ENCODE measurements around the gene NAALADL1. TPM values are rescaled to one million over a fixed set of nuclear protein-coding genes. Genes with fewer than 3 reads are reported as not detected.
A peak's percentile ranks its signal among the peaks of the same experiment; 100 is the strongest.

Gene NAALADL1
- total RNA-seq, 2 donors from 2014 or later: 11.2 to 12.6 TPM

- Mint-ChIP-seq H3K27ac (no peak overlapping the region), H3K4me3 (no peak overlapping the region), H3K27me3 (no peaks in the 10 kb centered on the region), H3K36me3 (ENCODE audit: low read depth) (no peaks in the 10 kb centered on the region), H3K9me3 (no peaks in the 10 kb centered on the region), H3K4me1 (no peaks in the 10 kb centered on the region)
- ATAC-seq (replicated peaks): no peak
These were observed 8.5 kb upstream of the NAALADL1 start for GRCh38 chr11:65066805-65067291.

GRCh38 chr11:65066315-65066714 is 8.0 kb upstream of the NAALADL1 start:
- Mint-ChIP-seq H3K27ac (no peak overlapping the region), H3K27me3 (no peaks in the 10 kb centered on the region), H3K4me3 (no peak overlapping the region), H3K36me3 (ENCODE audit: low read depth) (no peaks in the 10 kb centered on the region), H3K4me1 (no peaks in the 10 kb centered on the region), H3K9me3 (no peaks in the 10 kb centered on the region)
- ATAC-seq (replicated peaks): no peak

- Mint-ChIP-seq H3K36me3 (ENCODE audit: low read depth) (no peaks in the 10 kb centered on the region), H3K27me3 (no peaks in the 10 kb centered on the region), H3K9me3 (no peaks in the 10 kb centered on the region), H3K27ac (no peak overlapping the region), H3K4me1 (no peaks in the 10 kb centered on the region), H3K4me3 (no peak overlapping the region)
- no peak for ATAC-seq (replicated peaks)
These were observed 7.5 kb upstream of the NAALADL1 start for GRCh38 chr11:65065851-65066250.

- Mint-ChIP-seq H3K27me3 (no peaks in the 10 kb centered on the region), H3K27ac (no peak overlapping the region), H3K36me3 (ENCODE audit: low read depth) (no peaks in the 10 kb centered on the region), H3K9me3 (no peaks in the 10 kb centered on the region), H3K4me1 (no peaks in the 10 kb centered on the region), H3K4me3 (no peak overlapping the region)
- ATAC-seq (replicated peaks): no peak
These were observed 6.5 kb upstream of the NAALADL1 start for GRCh38 chr11:65064847-65065240.

GRCh38 chr11:65063532-65063931 is 5.2 kb upstream of the NAALADL1 start:
- H3K27me3 Mint-ChIP-seq: no peaks in the 10 kb centered on the region
- no peak overlapping the region for H3K27ac Mint-ChIP-seq
- no peaks in the 10 kb centered on the region for H3K9me3 Mint-ChIP-seq
- H3K36me3 Mint-ChIP-seq (ENCODE audit: low read depth): no peaks in the 10 kb centered on the region
- H3K4me3 Mint-ChIP-seq: no peak overlapping the region
- no peak for ATAC-seq (replicated peaks)
- no peaks in the 10 kb centered on the region for H3K4me1 Mint-ChIP-seq

- Mint-ChIP-seq H3K27me3 (no peaks in the 10 kb centered on the region), H3K27ac (no peak overlapping the region), H3K4me1 (no peaks in the 10 kb centered on the region), H3K9me3 (no peaks in the 10 kb centered on the region), H3K36me3 (ENCODE audit: low read depth) (no peaks in the 10 kb centered on the region), H3K4me3 (no peak overlapping the region)
- no peak for ATAC-seq (replicated peaks)
These were observed 2.6 kb upstream of the NAALADL1 start for GRCh38 chr11:65060913-65061408.

GRCh38 chr11:65059959-65060824 is 1.8 kb upstream of the NAALADL1 start:
- Mint-ChIP-seq H3K4me1 (no peaks in the 10 kb centered on the region), H3K27ac (no peak overlapping the region), H3K9me3 (no peaks in the 10 kb centered on the region), H3K27me3 (no peaks in the 10 kb centered on the region), H3K4me3 (no peak overlapping the region), H3K36me3 (ENCODE audit: low read depth) (no peaks in the 10 kb centered on the region)
- ATAC-seq (replicated peaks): no peak

- no peaks in the 10 kb centered on the region for H3K4me1 Mint-ChIP-seq
- no peak overlapping the region for H3K4me3 Mint-ChIP-seq
- H3K27ac Mint-ChIP-seq: no peak overlapping the region
These were observed 1.2 kb upstream of the NAALADL1 start for GRCh38 chr11:65059523-65059922.

GRCh38 chr11:65058012-65058411 is 341 bp downstream of the NAALADL1 start:
- Mint-ChIP-seq H3K4me3 (no peak overlapping the region), H3K9me3 (no peaks in the 10 kb centered on the region), H3K4me1 (peaks cover 11% of the 10 kb centered on the region), H3K36me3 (ENCODE audit: low read depth) (no peaks in the 10 kb centered on the region), H3K27ac (no peak overlapping the region), H3K27me3 (no peaks in the 10 kb centered on the region)
- ATAC-seq (replicated peaks): no peak

More at GRCh38 chr11:65059523-65059922, 1.2 kb upstream of the NAALADL1 start:
- no peak for ATAC-seq (replicated peaks)
- no peaks in the 10 kb centered on the region for H3K9me3 Mint-ChIP-seq
- H3K27me3 Mint-ChIP-seq: no peaks in the 10 kb centered on the region
- H3K36me3 Mint-ChIP-seq (ENCODE audit: low read depth): no peaks in the 10 kb centered on the region

GRCh38 chr11:65057526-65057925 is 827 bp downstream of the NAALADL1 start:
- no peak for ATAC-seq (replicated peaks)
- Mint-ChIP-seq H3K27ac (no peak overlapping the region), H3K36me3 (ENCODE audit: low read depth) (no peaks in the 10 kb centered on the region), H3K4me1 (peaks cover 11% of the 10 kb centered on the region), H3K9me3 (no peaks in the 10 kb centered on the region), H3K27me3 (no peaks in the 10 kb centered on the region), H3K4me3 (no peak overlapping the region)

GRCh38 chr11:65056999-65057398 is 1.4 kb downstream of the NAALADL1 start:
- Mint-ChIP-seq H3K4me1 (peaks cover 11% of the 10 kb centered on the region), H3K4me3 (no peak overlapping the region), H3K36me3 (ENCODE audit: low read depth) (no peaks in the 10 kb centered on the region), H3K9me3 (no peaks in the 10 kb centered on the region), H3K27me3 (no peaks in the 10 kb centered on the region), H3K27ac (no peak overlapping the region)
- no peak for ATAC-seq (replicated peaks)

GRCh38 chr11:65055538-65055937 is 2.8 kb downstream of the NAALADL1 start:
- no peak overlapping the region for H3K4me3 Mint-ChIP-seq
- H3K36me3 Mint-ChIP-seq (ENCODE audit: low read depth): no peaks in the 10 kb centered on the region
- ATAC-seq (replicated peaks): no peak
- H3K27ac Mint-ChIP-seq: no peak overlapping the region
- no peaks in the 10 kb centered on the region for H3K9me3 Mint-ChIP-seq
- no peaks in the 10 kb centered on the region for H3K27me3 Mint-ChIP-seq
- H3K4me1 Mint-ChIP-seq: peaks cover 11% of the 10 kb centered on the region

GRCh38 chr11:65053827-65054508 is 4.4 kb downstream of the NAALADL1 start:
- no peaks in the 10 kb centered on the region for H3K27me3 Mint-ChIP-seq
- peak; percentile 37 for ATAC-seq (replicated peaks)
- no peaks in the 10 kb centered on the region for H3K9me3 Mint-ChIP-seq
- peaks cover 11% of the 10 kb centered on the region for H3K4me1 Mint-ChIP-seq
- H3K4me3 Mint-ChIP-seq: peak overlapping the region; percentile 61
- H3K36me3 Mint-ChIP-seq (ENCODE audit: low read depth): no peaks in the 10 kb centered on the region
- H3K27ac Mint-ChIP-seq: peak overlapping the region; percentile 86

GRCh38 chr11:65051398-65051858 is 6.9 kb downstream of the NAALADL1 start:
- peaks cover 16% of the 10 kb centered on the region for H3K4me1 Mint-ChIP-seq
- no peak overlapping the region for H3K4me3 Mint-ChIP-seq
- H3K36me3 Mint-ChIP-seq (ENCODE audit: low read depth): no peaks in the 10 kb centered on the region
- no peak overlapping the region for H3K27ac Mint-ChIP-seq
- no peaks in the 10 kb centered on the region for H3K9me3 Mint-ChIP-seq
- no peak for ATAC-seq (replicated peaks)
- no peaks in the 10 kb centered on the region for H3K27me3 Mint-ChIP-seq
